ENCODE results near the gene ZNF280B. TPM values are rescaled to one million over a fixed set of nuclear protein-coding genes. Genes with fewer than 3 reads are reported as not detected.
"Not testable (repeated sequence)": the region's sequence is repeated elsewhere in the genome, so short reads cannot be mapped to it uniquely, and the experiment has no call there.

Gene ZNF280B
- total RNA-seq, 1 donor from 2014 or later = 4.0 TPM

GRCh38 chr22:22519591-22519990 is 11.0 kb upstream of the ZNF280B start:
- no peak overlapping the region for H2AFZ ChIP-seq (ENCODE audit: low read depth, low read length)
- H3K27ac ChIP-seq (ENCODE audit: low read depth, low read length) = no peak overlapping the region

GRCh38 chr22:22516992-22517391 is 8.4 kb upstream of the ZNF280B start:
- Histone ChIP-seq H3K36me3 (ENCODE audit: insufficient read depth, low read length) (no peaks in the 10 kb centered on the region), H3K9me3 (ENCODE audit: insufficient read depth, low read depth, low read length) (no peaks in the 10 kb centered on the region), H4K20me1 (ENCODE audit: insufficient read depth, low read length) (no peaks in the 10 kb centered on the region), H3K79me2 (ENCODE audit: insufficient read depth, low read length) (no peaks in the 10 kb centered on the region), H3K4me2 (ENCODE audit: low read length) (no peak overlapping the region), H3K27me3 (ENCODE audit: insufficient read depth, low read length) (no peaks in the 10 kb centered on the region), H3K9ac (ENCODE audit: low read length) (no peak overlapping the region), H3K4me1 (ENCODE audit: insufficient read depth, low read length) (no peaks in the 10 kb centered on the region), H2AFZ (ENCODE audit: low read depth, low read length) (no peak overlapping the region), H3K4me3 (ENCODE audit: insufficient read depth, low read depth, low read length) (no peak overlapping the region), H3K27ac (ENCODE audit: low read depth, low read length) (no peak overlapping the region)
- Mint-ChIP-seq H3K4me3 (ENCODE audit: unreplicated experiment) (no peak overlapping the region), H3K27me3 (ENCODE audit: low read depth, unreplicated experiment) (peaks cover 57% of the 10 kb centered on the region), H3K27ac (ENCODE audit: unreplicated experiment) (no peak overlapping the region), H3K4me1 (ENCODE audit: low read depth, unreplicated experiment) (no peaks in the 10 kb centered on the region), H3K36me3 (ENCODE audit: low read depth, unreplicated experiment) (no peaks in the 10 kb centered on the region), H3K9me3 (ENCODE audit: unreplicated experiment) (peaks cover 4% of the 10 kb centered on the region)
- no peak for FAIRE-seq
- no peak for DNase-seq (ENCODE audit: low read depth)
- TF ChIP-seq EZH2 (IDR thresholded peaks at IDR 0.05; ENCODE audit: insufficient read depth, low read length) (no peak), CTCF (IDR thresholded peaks at IDR 0.05; ENCODE audit: insufficient read depth, low read depth, low read length) (no peak)

More at GRCh38 chr22:22519591-22519990, 11.0 kb upstream of the ZNF280B start:
- no peak overlapping the region for H3K4me3 Mint-ChIP-seq (ENCODE audit: unreplicated experiment)
- H3K4me1 Mint-ChIP-seq (ENCODE audit: low read depth, unreplicated experiment) = no peaks in the 10 kb centered on the region
- H3K9me3 Mint-ChIP-seq (ENCODE audit: unreplicated experiment) = peaks cover 4% of the 10 kb centered on the region
- Histone ChIP-seq H3K36me3 (ENCODE audit: insufficient read depth, low read length) (no peaks in the 10 kb centered on the region), H3K4me1 (ENCODE audit: insufficient read depth, low read length) (no peaks in the 10 kb centered on the region), H3K9ac (ENCODE audit: low read length) (no peak overlapping the region), H3K4me3 (ENCODE audit: insufficient read depth, low read depth, low read length) (no peak overlapping the region), H3K9me3 (ENCODE audit: insufficient read depth, low read depth, low read length) (no peaks in the 10 kb centered on the region), H4K20me1 (ENCODE audit: insufficient read depth, low read length) (no peaks in the 10 kb centered on the region), H3K27me3 (ENCODE audit: insufficient read depth, low read length) (no peaks in the 10 kb centered on the region), H3K79me2 (ENCODE audit: insufficient read depth, low read length) (no peaks in the 10 kb centered on the region), H3K4me2 (ENCODE audit: low read length) (no peak overlapping the region)
- TF ChIP-seq CTCF (IDR thresholded peaks at IDR 0.05; ENCODE audit: insufficient read depth, low read depth, low read length) (no peak), EZH2 (IDR thresholded peaks at IDR 0.05; ENCODE audit: insufficient read depth, low read length) (no peak)
- FAIRE-seq (no peak), DNase-seq (ENCODE audit: low read depth) (no peak)
- H3K36me3 Mint-ChIP-seq (ENCODE audit: low read depth, unreplicated experiment) = no peaks in the 10 kb centered on the region
- H3K27me3 Mint-ChIP-seq (ENCODE audit: low read depth, unreplicated experiment) = peaks cover 45% of the 10 kb centered on the region
- no peak overlapping the region for H3K27ac Mint-ChIP-seq (ENCODE audit: unreplicated experiment)

- TF ChIP-seq EZH2 (IDR thresholded peaks at IDR 0.05; ENCODE audit: insufficient read depth, low read length) (no peak), CTCF (IDR thresholded peaks at IDR 0.05; ENCODE audit: insufficient read depth, low read depth, low read length) (no peak)
- H3K27ac Mint-ChIP-seq (ENCODE audit: unreplicated experiment) = no peak overlapping the region
- Histone ChIP-seq H3K9ac (ENCODE audit: low read length) (no peak overlapping the region), H3K4me3 (ENCODE audit: insufficient read depth, low read depth, low read length) (no peak overlapping the region), H4K20me1 (ENCODE audit: insufficient read depth, low read length) (no peaks in the 10 kb centered on the region), H3K4me2 (ENCODE audit: low read length) (no peak overlapping the region), H3K4me1 (ENCODE audit: insufficient read depth, low read length) (no peaks in the 10 kb centered on the region), H3K9me3 (ENCODE audit: insufficient read depth, low read depth, low read length) (no peaks in the 10 kb centered on the region), H3K27me3 (ENCODE audit: insufficient read depth, low read length) (no peaks in the 10 kb centered on the region), H3K27ac (ENCODE audit: low read depth, low read length) (no peak overlapping the region), H3K36me3 (ENCODE audit: insufficient read depth, low read length) (no peaks in the 10 kb centered on the region), H3K79me2 (ENCODE audit: insufficient read depth, low read length) (no peaks in the 10 kb centered on the region), H2AFZ (ENCODE audit: low read depth, low read length) (no peak overlapping the region)
- no peak overlapping the region for H3K4me3 Mint-ChIP-seq (ENCODE audit: unreplicated experiment)
- FAIRE-seq (no peak), DNase-seq (ENCODE audit: low read depth) (no peak)
- H3K4me1 Mint-ChIP-seq (ENCODE audit: low read depth, unreplicated experiment) = no peaks in the 10 kb centered on the region
- H3K36me3 Mint-ChIP-seq (ENCODE audit: low read depth, unreplicated experiment) = no peaks in the 10 kb centered on the region
- peaks cover 63% of the 10 kb centered on the region for H3K27me3 Mint-ChIP-seq (ENCODE audit: low read depth, unreplicated experiment)
- H3K9me3 Mint-ChIP-seq (ENCODE audit: unreplicated experiment) = peaks cover 4% of the 10 kb centered on the region
Observed at GRCh38 chr22:22515890-22516289, 7.3 kb upstream of the ZNF280B start.

GRCh38 chr22:22514431-22514830 is 5.9 kb upstream of the ZNF280B start:
- not testable (repeated sequence) for H3K79me2 ChIP-seq (ENCODE audit: insufficient read depth, low read length); H3K27ac ChIP-seq (ENCODE audit: low read depth, low read length); H3K9ac ChIP-seq (ENCODE audit: low read length); H3K9me3 Mint-ChIP-seq (ENCODE audit: unreplicated experiment); H3K4me3 ChIP-seq (ENCODE audit: insufficient read depth, low read depth, low read length); H3K4me3 Mint-ChIP-seq (ENCODE audit: unreplicated experiment); H4K20me1 ChIP-seq (ENCODE audit: insufficient read depth, low read length); H3K9me3 ChIP-seq (ENCODE audit: insufficient read depth, low read depth, low read length); H3K4me1 ChIP-seq (ENCODE audit: insufficient read depth, low read length); H3K36me3 Mint-ChIP-seq (ENCODE audit: low read depth, unreplicated experiment); H3K36me3 ChIP-seq (ENCODE audit: insufficient read depth, low read length); H3K27me3 ChIP-seq (ENCODE audit: insufficient read depth, low read length); DNase-seq (ENCODE audit: low read depth); H3K4me2 ChIP-seq (ENCODE audit: low read length); H3K27ac Mint-ChIP-seq (ENCODE audit: unreplicated experiment); H3K4me1 Mint-ChIP-seq (ENCODE audit: low read depth, unreplicated experiment); FAIRE-seq; H2AFZ ChIP-seq (ENCODE audit: low read depth, low read length)
- peaks cover 57% of the 10 kb centered on the region for H3K27me3 Mint-ChIP-seq (ENCODE audit: low read depth, unreplicated experiment)

Data from astrocyte (in vitro differentiated cells and primary cell).